HS-27A (cell line): Measurements from ENCODE around the gene MOK.

Source experiments
- DNase-seq: peaks from one replicate; pipeline ENCODE4 v3.0.0-alpha.2; 2012; ENCODE audit warnings: low read depth, missing footprints

MOK gene

GRCh38 chr14:102205560-102205959 lies 99.4 kb downstream of the MOK start:
- no peak for DNase-seq

- DNase-seq: no peak
Measured at GRCh38 chr14:102203382-102203781, 101.6 kb downstream of the MOK start.

GRCh38 chr14:102202944-102203343 lies 102.0 kb downstream of the MOK start:
- DNase-seq: no peak

- no peak for DNase-seq
Measured at GRCh38 chr14:102201776-102202175, 103.2 kb downstream of the MOK start.

GRCh38 chr14:102201353-102201738 lies 103.6 kb downstream of the MOK start:
- no peak for DNase-seq

GRCh38 chr14:102200690-102201352 lies 104.1 kb downstream of the MOK start:
- DNase-seq: no peak

- DNase-seq: no peak
Measured at GRCh38 chr14:102197317-102197853, 107.6 kb downstream of the MOK start.

GRCh38 chr14:102196902-102197230 lies 108.1 kb downstream of the MOK start:
- DNase-seq: no peak

GRCh38 chr14:102196039-102196901 lies 108.7 kb downstream of the MOK start:
- no peak for DNase-seq

GRCh38 chr14:102195446-102195845 lies 109.5 kb downstream of the MOK start:
- DNase-seq: no peak

- DNase-seq: no peak
Measured at GRCh38 chr14:102194856-102195255, 110.1 kb downstream of the MOK start.

GRCh38 chr14:102192840-102193502 lies 112.0 kb downstream of the MOK start:
- DNase-seq: no peak

- no peak for DNase-seq
Measured at GRCh38 chr14:102189874-102190273, 115.1 kb downstream of the MOK start.

GRCh38 chr14:102188187-102188586 lies 116.8 kb downstream of the MOK start:
- DNase-seq: no peak

GRCh38 chr14:102187568-102188001 lies 117.4 kb downstream of the MOK start:
- no peak for DNase-seq

- no peak for DNase-seq
Measured at GRCh38 chr14:102187044-102187443, 117.9 kb downstream of the MOK start.

GRCh38 chr14:102185360-102185759 lies 119.6 kb downstream of the MOK start:
- DNase-seq: no peak

GRCh38 chr14:102184316-102185035 lies 120.5 kb downstream of the MOK start:
- no peak for DNase-seq

GRCh38 chr14:102183886-102184285 lies 121.1 kb downstream of the MOK start:
- no peak for DNase-seq

- DNase-seq: no peak
Measured at GRCh38 chr14:102182936-102183619, 121.9 kb downstream of the MOK start.

- DNase-seq: no peak
Measured at GRCh38 chr14:102182190-102182589, 122.8 kb downstream of the MOK start.
